Measurements from ENCODE around the gene RARA.

DNA sequence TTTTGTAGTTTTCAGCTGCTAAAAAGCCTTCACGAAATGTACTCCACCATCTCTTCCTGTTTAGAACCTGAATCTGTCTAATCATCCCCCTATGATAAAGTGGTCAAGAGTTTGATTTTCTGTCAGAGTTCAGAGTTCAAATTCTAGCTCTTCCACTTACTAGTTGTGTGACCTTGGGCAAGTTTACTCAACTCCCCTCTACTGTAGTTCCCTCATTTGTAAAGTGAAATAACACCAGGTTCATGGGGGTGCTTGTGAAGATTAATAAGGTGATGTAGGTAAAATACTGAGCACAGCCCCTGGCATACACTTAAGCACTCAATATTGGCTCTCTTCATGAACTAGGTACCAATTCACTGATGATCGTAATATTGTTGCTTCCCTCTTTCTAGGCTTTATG, 22.5 kb upstream of the RARA start:
- TF ChIP-seq, protein P1, sequence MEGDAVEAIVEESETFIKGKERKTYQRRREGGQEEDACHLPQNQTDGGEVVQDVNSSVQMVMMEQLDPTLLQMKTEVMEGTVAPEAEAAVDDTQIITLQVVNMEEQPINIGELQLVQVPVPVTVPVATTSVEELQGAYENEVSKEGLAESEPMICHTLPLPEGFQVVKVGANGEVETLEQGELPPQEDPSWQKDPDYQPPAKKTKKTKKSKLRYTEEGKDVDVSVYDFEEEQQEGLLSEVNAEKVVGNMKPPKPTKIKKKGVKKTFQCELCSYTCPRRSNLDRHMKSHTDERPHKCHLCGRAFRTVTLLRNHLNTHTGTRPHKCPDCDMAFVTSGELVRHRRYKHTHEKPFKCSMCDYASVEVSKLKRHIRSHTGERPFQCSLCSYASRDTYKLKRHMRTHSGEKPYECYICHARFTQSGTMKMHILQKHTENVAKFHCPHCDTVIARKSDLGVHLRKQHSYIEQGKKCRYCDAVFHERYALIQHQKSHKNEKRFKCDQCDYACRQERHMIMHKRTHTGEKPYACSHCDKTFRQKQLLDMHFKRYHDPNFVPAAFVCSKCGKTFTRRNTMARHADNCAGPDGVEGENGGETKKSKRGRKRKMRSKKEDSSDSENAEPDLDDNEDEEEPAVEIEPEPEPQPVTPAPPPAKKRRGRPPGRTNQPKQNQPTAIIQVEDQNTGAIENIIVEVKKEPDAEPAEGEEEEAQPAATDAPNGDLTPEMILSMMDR (IDR thresholded peaks at IDR 0.05): no peak
- TF ChIP-seq POLR2AphosphoS5 (IDR thresholded peaks at IDR 0.05): no peak

Measured in upper lobe of left lung (tissue), 4 donors.